ENCODE measurements around the gene PHACTR3.

The PHACTR3 gene

GRCh38 chr20:59588236-59588855 is 16.0 kb upstream of the PHACTR3 start:
- DNase-seq (ENCODE audit: low read depth in 1 of 2, low spot score in 1 of 2), result no peak

- no peak for DNase-seq (ENCODE audit: low read depth in 1 of 2, low spot score in 1 of 2)
These were observed 15.2 kb upstream of the PHACTR3 start for GRCh38 chr20:59589086-59589684.

- no peak for DNase-seq (ENCODE audit: low read depth in 1 of 2, low spot score in 1 of 2)
These were observed 13.3 kb upstream of the PHACTR3 start for GRCh38 chr20:59591061-59591460.

- no peak for DNase-seq (ENCODE audit: low read depth in 1 of 2, low spot score in 1 of 2)
These were observed 7.7 kb upstream of the PHACTR3 start for GRCh38 chr20:59596690-59597089.

GRCh38 chr20:59597240-59597639 is 7.1 kb upstream of the PHACTR3 start:
- DNase-seq (ENCODE audit: low read depth in 1 of 2, low spot score in 1 of 2), result no peak

GRCh38 chr20:59598625-59599310 is 5.6 kb upstream of the PHACTR3 start:
- no peak for DNase-seq (ENCODE audit: low read depth in 1 of 2, low spot score in 1 of 2)

- no peak for DNase-seq (ENCODE audit: low read depth in 1 of 2, low spot score in 1 of 2)
These were observed 4.4 kb upstream of the PHACTR3 start for GRCh38 chr20:59599941-59600340.

GRCh38 chr20:59600472-59600871 is 3.9 kb upstream of the PHACTR3 start:
- no peak for DNase-seq (ENCODE audit: low read depth in 1 of 2, low spot score in 1 of 2)

GRCh38 chr20:59602546-59603080 is 1.7 kb upstream of the PHACTR3 start:
- no peak for DNase-seq (ENCODE audit: low read depth in 1 of 2, low spot score in 1 of 2)

- DNase-seq (ENCODE audit: low read depth in 1 of 2, low spot score in 1 of 2), result no peak
These were observed 1.2 kb upstream of the PHACTR3 start for GRCh38 chr20:59603176-59603575.

GRCh38 chr20:59604741-59605600 is 631 bp downstream of the PHACTR3 start:
- no peak for DNase-seq (ENCODE audit: low read depth in 1 of 2, low spot score in 1 of 2)

- no peak for DNase-seq (ENCODE audit: low read depth in 1 of 2, low spot score in 1 of 2)
These were observed 1.4 kb downstream of the PHACTR3 start for GRCh38 chr20:59605601-59606364.

- no peak for DNase-seq (ENCODE audit: low read depth in 1 of 2, low spot score in 1 of 2)
These were observed 2.2 kb downstream of the PHACTR3 start for GRCh38 chr20:59606566-59606965.

GRCh38 chr20:59608396-59608795 is 4.1 kb downstream of the PHACTR3 start:
- no peak for DNase-seq (ENCODE audit: low read depth in 1 of 2, low spot score in 1 of 2)

GRCh38 chr20:59608871-59609270 is 4.5 kb downstream of the PHACTR3 start:
- no peak for DNase-seq (ENCODE audit: low read depth in 1 of 2, low spot score in 1 of 2)

- no peak for DNase-seq (ENCODE audit: low read depth in 1 of 2, low spot score in 1 of 2)
These were observed 6.9 kb downstream of the PHACTR3 start for GRCh38 chr20:59611286-59611685.

GRCh38 chr20:59613861-59614260 is 9.5 kb downstream of the PHACTR3 start:
- no peak for DNase-seq (ENCODE audit: low read depth in 1 of 2, low spot score in 1 of 2)

- no peak for DNase-seq (ENCODE audit: low read depth in 1 of 2, low spot score in 1 of 2)
These were observed 10.4 kb downstream of the PHACTR3 start for GRCh38 chr20:59614714-59615113.

GRCh38 chr20:59616306-59616705 is 12.0 kb downstream of the PHACTR3 start:
- no peak for DNase-seq (ENCODE audit: low read depth in 1 of 2, low spot score in 1 of 2)

GRCh38 chr20:59617221-59617620 is 12.9 kb downstream of the PHACTR3 start:
- DNase-seq (ENCODE audit: low read depth in 1 of 2, low spot score in 1 of 2), result no peak

- DNase-seq (ENCODE audit: low read depth in 1 of 2, low spot score in 1 of 2), result no peak
These were observed 13.8 kb downstream of the PHACTR3 start for GRCh38 chr20:59618131-59618530.
